Loucy (cell line): ENCODE measurements around the gene COQ2.
A peak's percentile ranks its signal among the peaks of the same experiment; 100 is the strongest.

Source experiments
- H2AFZ ChIP-seq: fragments of 200-600 bp; sonication (generic); 2 replicates; pipeline ENCODE4 v1.6.0; 2016; ENCODE audit warnings: antibody characterized with exemption, mild to moderate bottlenecking, low read length, moderate library complexity
- H3F3A ChIP-seq: fragments of 200-600 bp; 2 replicates; pipeline ENCODE4 v1.6.0; 2016; ENCODE audit warnings: antibody characterized with exemption, low read depth, mild to moderate bottlenecking
- H3K27me3 ChIP-seq: fragments of 200-600 bp; sonication (generic); 2 replicates; pipeline ENCODE4 v1.6.1; 2014; ENCODE audit warnings: low read length, mild to moderate bottlenecking; ENCODE audit not compliant: insufficient read depth, poor library complexity, severe bottlenecking
- H3K36me3 ChIP-seq: fragments of 200-600 bp; sonication (generic); 2 replicates; pipeline ENCODE4 v1.6.1; 2016; ENCODE audit warnings: low read length; ENCODE audit not compliant: insufficient read depth
- H3K4me1 ChIP-seq: fragments of 200-600 bp; sonication (generic); 2 replicates; pipeline ENCODE4 v1.5.1; 2014; ENCODE audit warnings: low read length, mild to moderate bottlenecking; ENCODE audit not compliant: insufficient read depth, poor library complexity, severe bottlenecking
- H3K4me2 ChIP-seq: fragments of 200-600 bp; sonication (generic); 2 replicates; pipeline ENCODE4 v1.6.0; 2014; ENCODE audit warnings: antibody characterized with exemption, low read length, low read depth, mild to moderate bottlenecking; ENCODE audit not compliant: poor library complexity, severe bottlenecking
- H3K4me3 ChIP-seq: fragments of 200-600 bp; sonication (generic); 2 replicates; pipeline ENCODE4 v1.5.1; 2014; ENCODE audit warnings: low read length, mild to moderate bottlenecking, mixed read lengths; ENCODE audit not compliant: poor library complexity, severe bottlenecking
- H3K79me2 ChIP-seq: fragments of 200-600 bp; sonication (generic); 2 replicates; pipeline ENCODE4 v1.6.1; 2014; ENCODE audit warnings: low read length; ENCODE audit not compliant: insufficient read depth
- H3K9ac ChIP-seq: fragments of 200-600 bp; sonication (generic); 2 replicates; pipeline ENCODE4 v1.6.0; 2014; ENCODE audit warnings: mild to moderate bottlenecking, low read depth, low read length, moderate library complexity; ENCODE audit not compliant: poor library complexity, severe bottlenecking
- H3K9me2 ChIP-seq: fragments of 200-600 bp; sonication (generic); replicated peaks from 2 replicates; pipeline ENCODE4 v1.6.1; 2016; ENCODE audit warnings: low read depth, low read length, mixed read lengths
- H3K9me3 ChIP-seq: fragments of 200-600 bp; sonication (generic); 2 replicates; pipeline ENCODE4 v1.6.1; 2014; ENCODE audit warnings: mild to moderate bottlenecking, antibody characterized with exemption, low read length, low read depth; ENCODE audit not compliant: insufficient read depth
- H4K20me1 ChIP-seq: fragments of 200-600 bp; sonication (generic); 2 replicates; pipeline ENCODE4 v1.6.0; 2014; ENCODE audit warnings: antibody characterized with exemption, low read length, mild to moderate bottlenecking; ENCODE audit not compliant: insufficient read depth, poor library complexity, severe bottlenecking
- EZH2phosphoT487 ChIP-seq: fragments of 200-600 bp; IDR thresholded peaks from 2 replicates; pipeline ENCODE4 v1.6.1; 2018; ENCODE audit warnings: antibody characterized with exemption, mild to moderate bottlenecking, moderate library complexity, borderline replicate concordance
- TF ChIP-seq, protein P1 (sequence below): fragments of 200-600 bp; sonication (generic); conservative IDR thresholded peaks from 2 replicates; pipeline ENCODE4 v1.5.1; 2014; ENCODE audit warnings: mild to moderate bottlenecking, antibody characterized with exemption, low read length

Gene COQ2, protein sequence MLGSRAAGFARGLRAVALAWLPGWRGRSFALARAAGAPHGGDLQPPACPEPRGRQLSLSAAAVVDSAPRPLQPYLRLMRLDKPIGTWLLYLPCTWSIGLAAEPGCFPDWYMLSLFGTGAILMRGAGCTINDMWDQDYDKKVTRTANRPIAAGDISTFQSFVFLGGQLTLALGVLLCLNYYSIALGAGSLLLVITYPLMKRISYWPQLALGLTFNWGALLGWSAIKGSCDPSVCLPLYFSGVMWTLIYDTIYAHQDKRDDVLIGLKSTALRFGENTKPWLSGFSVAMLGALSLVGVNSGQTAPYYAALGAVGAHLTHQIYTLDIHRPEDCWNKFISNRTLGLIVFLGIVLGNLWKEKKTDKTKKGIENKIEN

DNA sequence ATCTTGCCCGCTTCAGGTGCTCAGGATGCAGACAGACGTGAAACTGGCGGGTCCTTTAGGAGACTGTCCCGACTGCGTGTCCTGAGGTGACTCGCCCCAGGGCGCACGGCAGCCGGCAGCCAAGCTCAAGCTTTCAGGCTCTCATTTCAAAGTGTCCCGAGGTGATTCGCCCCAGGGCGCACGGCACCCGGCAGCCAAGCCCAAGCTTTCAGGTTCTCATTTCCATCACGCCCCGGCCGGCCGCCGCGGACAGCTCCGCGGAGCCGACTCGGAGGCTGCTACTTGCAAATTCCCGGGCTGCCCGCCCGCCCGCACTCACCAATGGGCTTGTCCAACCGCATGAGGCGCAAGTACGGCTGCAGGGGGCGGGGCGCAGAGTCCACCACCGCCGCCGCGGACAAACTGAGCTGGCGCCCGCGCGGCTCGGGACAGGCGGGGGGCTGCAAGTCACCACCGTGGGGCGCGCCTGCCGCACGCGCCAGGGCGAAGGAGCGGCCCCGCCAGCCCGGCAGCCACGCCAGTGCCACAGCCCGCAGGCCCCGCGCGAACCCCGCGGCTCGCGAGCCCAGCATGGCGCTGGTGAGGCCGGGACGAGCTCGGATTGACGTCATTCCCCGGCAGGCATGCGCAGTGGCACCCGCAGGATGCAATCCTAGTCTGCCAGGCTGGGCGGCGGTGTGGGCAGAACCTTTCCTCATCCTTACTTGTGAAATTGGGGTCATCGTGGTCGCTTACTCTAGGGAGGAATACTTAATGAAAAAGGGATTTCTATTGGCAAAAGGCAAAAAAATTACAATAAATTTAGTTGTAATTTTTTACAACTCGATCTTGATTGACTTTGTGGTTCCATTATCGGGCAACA, at the start of gene COQ2:
Gene COQ2, minus strand, starts transcription at position 606 of the 862 bp plus-strand sequence. Its CDS starts 34 bp downstream, at position 572.
- H2AFZ ChIP-seq: peak within 1 kb of the TSS; percentile 84
- H3K27me3 ChIP-seq: no peaks in the 10 kb centered on the region
- no peaks in the 10 kb centered on the region for H3K9me2 ChIP-seq
- peaks cover 40% of the 10 kb centered on the region for H3K4me1 ChIP-seq
- peaks cover 6% of the 10 kb centered on the region for H4K20me1 ChIP-seq
- no peaks in the 10 kb centered on the region for H3K36me3 ChIP-seq
- TF ChIP-seq, protein P1, sequence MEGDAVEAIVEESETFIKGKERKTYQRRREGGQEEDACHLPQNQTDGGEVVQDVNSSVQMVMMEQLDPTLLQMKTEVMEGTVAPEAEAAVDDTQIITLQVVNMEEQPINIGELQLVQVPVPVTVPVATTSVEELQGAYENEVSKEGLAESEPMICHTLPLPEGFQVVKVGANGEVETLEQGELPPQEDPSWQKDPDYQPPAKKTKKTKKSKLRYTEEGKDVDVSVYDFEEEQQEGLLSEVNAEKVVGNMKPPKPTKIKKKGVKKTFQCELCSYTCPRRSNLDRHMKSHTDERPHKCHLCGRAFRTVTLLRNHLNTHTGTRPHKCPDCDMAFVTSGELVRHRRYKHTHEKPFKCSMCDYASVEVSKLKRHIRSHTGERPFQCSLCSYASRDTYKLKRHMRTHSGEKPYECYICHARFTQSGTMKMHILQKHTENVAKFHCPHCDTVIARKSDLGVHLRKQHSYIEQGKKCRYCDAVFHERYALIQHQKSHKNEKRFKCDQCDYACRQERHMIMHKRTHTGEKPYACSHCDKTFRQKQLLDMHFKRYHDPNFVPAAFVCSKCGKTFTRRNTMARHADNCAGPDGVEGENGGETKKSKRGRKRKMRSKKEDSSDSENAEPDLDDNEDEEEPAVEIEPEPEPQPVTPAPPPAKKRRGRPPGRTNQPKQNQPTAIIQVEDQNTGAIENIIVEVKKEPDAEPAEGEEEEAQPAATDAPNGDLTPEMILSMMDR: peak; percentile 28
- no peak for TF ChIP-seq EZH2phosphoT487
- H3K4me3 ChIP-seq: peak within 1 kb of the TSS; percentile 83
- H3K9ac ChIP-seq: peak within 1 kb of the TSS; percentile 85
- H3K4me2 ChIP-seq: peak within 1 kb of the TSS; percentile 83
- no peaks in the 10 kb centered on the region for H3F3A ChIP-seq
- H3K9me3 ChIP-seq: no peaks in the 10 kb centered on the region
- H3K79me2 ChIP-seq: peaks cover 16% of the 10 kb centered on the region; the same call in 1 of the 2 replicates

DNA sequence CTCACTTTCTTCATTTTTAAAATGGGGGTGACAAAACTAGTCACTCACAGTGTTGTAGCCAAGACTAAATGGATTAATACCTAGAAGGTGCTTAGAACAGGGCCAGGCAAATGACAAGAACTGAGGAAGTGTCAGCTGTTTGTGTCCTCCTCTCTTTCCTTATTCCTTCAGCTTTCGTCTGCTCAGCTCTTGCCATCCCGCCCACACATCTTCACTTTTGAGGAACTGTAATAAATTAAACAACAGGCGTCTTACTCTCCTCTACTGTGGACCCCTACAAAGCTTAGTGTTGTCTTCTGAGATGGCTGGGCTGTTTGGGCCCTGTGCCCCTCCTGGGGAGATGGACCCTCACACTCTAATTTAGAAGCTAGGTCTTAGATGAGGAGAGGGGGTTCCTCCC, 47.4 kb upstream of the COQ2 start:
- Histone ChIP-seq H3K9me3 (no peaks in the 10 kb centered on the region), H3K36me3 (no peaks in the 10 kb centered on the region), H3F3A (no peaks in the 10 kb centered on the region), H4K20me1 (no peaks in the 10 kb centered on the region), H3K9ac (no peak overlapping the region), H3K4me1 (peaks cover 14% of the 10 kb centered on the region), H3K9me2 (no peaks in the 10 kb centered on the region), H3K4me3 (no peak overlapping the region), H3K27me3 (peaks cover 22% of the 10 kb centered on the region), H2AFZ (no peak overlapping the region), H3K4me2 (no peak overlapping the region), H3K79me2 (no peaks in the 10 kb centered on the region)
- TF ChIP-seq EZH2phosphoT487: no peak
- TF ChIP-seq, protein P1: no peak

DNA sequence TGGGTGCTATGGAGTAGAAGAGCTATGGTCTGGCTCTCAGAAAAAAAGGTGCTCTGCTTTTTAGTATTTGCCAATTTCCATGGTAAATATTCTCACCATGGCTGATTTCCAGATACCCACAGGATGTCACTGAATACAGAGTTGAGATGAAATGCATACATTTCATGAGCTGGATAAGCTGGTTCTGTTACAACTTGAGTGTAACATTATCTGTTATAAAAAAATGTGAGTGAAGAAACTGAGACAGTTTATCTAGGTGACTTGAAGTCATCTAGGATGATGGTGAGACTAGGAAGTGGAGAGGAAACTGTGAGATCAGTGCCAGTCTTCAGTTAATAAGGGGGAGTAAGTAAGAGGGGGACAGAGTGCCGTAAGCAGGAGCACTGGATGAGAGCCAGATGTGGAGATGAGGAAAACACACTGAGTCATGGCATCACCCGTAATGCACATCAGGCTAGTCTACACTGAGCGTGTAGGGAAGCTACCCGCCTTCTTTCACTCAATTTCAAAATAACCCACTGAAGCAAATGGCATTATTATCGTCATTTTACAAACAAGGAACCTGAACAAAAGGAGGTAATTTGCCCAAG, 45.0 kb upstream of the COQ2 start:
- no peak overlapping the region for H3K4me2 ChIP-seq
- H3K4me3 ChIP-seq: no peak overlapping the region
- H3K9me2 ChIP-seq: no peaks in the 10 kb centered on the region
- no peaks in the 10 kb centered on the region for H3K9me3 ChIP-seq
- no peaks in the 10 kb centered on the region for H3F3A ChIP-seq
- H2AFZ ChIP-seq: peak overlapping the region; percentile 17; the same call in 1 of the 2 replicates
- H3K4me1 ChIP-seq: peaks cover 4% of the 10 kb centered on the region
- no peaks in the 10 kb centered on the region for H3K79me2 ChIP-seq
- H3K36me3 ChIP-seq: no peaks in the 10 kb centered on the region
- no peak for TF ChIP-seq EZH2phosphoT487
- TF ChIP-seq, protein P1: no peak
- H4K20me1 ChIP-seq: no peaks in the 10 kb centered on the region
- peaks cover 12% of the 10 kb centered on the region for H3K27me3 ChIP-seq
- no peak overlapping the region for H3K9ac ChIP-seq
